Cardiac muscle cell (in vitro differentiated cells and primary cell): Measurements from ENCODE around the gene TMPRSS4. TPM values are rescaled to one million over a fixed set of nuclear protein-coding genes. Genes with fewer than 3 reads are reported as not detected.

Source experiments
- DNase-seq, 2 donors: peaks; one replicate each; pipeline versions ENCODE4 v3.0.0 to v3.0.0-alpha.2; 2010 to 2017; ENCODE audit warnings: low read depth in 1 of 2, low spot score in 1 of 2
- H3K27ac ChIP-seq: fragments of 200-600 bp; sonication (generic); 2 replicates; pipeline ENCODE4 v1.5.1; 2016
- H3K27me3 ChIP-seq: fragments of 200-600 bp; sonication (generic); 2 replicates; pipeline ENCODE4 v1.6.0; 2016; ENCODE audit warnings: control low read depth
- H3K36me3 ChIP-seq: fragments of 200-600 bp; sonication (generic); 2 replicates; pipeline ENCODE4 v1.5.1; 2016; ENCODE audit warnings: control low read depth
- H3K4me1 ChIP-seq: fragments of 200-600 bp; sonication (generic); 2 replicates; pipeline ENCODE4 v1.8.1; 2017; ENCODE audit warnings: low read depth, mild to moderate bottlenecking, mixed run types
- H3K4me3 ChIP-seq: fragments of 200-600 bp; sonication (generic); 2 replicates; pipeline ENCODE4 v1.5.1; 2016; ENCODE audit warnings: mild to moderate bottlenecking
- H3K9me3 ChIP-seq: fragments of 200-600 bp; sonication (generic); 2 replicates; pipeline ENCODE4 v1.5.1; 2017; ENCODE audit warnings: low read depth, mild to moderate bottlenecking, control low read depth
- polyA plus RNA-seq: library from polyadenylated mRNA; unstranded; fragments of >200 nt; fragmentation: Nextera tagmentation; extraction: Ambion mirVana; gene quantifications from 2 replicates; pipeline ENCODE4 v1.2.1, GENCODE V29; 2016
- total RNA-seq: library from RNA; depleted of rRNA; stranded (reverse); fragments of >200 nt; gene quantifications from 2 replicates; pipeline ENCODE4 v1.2.3, GENCODE V29; 2016
- TF ChIP-seq, protein P1 (sequence below): IDR thresholded peaks from 2 replicates; pipeline ENCODE4 v1.5.1; 2012; ENCODE audit warnings: low read depth, mild to moderate bottlenecking, low read length

Gene TMPRSS4, protein sequence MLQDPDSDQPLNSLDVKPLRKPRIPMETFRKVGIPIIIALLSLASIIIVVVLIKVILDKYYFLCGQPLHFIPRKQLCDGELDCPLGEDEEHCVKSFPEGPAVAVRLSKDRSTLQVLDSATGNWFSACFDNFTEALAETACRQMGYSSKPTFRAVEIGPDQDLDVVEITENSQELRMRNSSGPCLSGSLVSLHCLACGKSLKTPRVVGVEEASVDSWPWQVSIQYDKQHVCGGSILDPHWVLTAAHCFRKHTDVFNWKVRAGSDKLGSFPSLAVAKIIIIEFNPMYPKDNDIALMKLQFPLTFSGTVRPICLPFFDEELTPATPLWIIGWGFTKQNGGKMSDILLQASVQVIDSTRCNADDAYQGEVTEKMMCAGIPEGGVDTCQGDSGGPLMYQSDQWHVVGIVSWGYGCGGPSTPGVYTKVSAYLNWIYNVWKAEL
- total RNA-seq (not detected in 2 replicates), polyA plus RNA-seq (not detected in 2 replicates)

DNA sequence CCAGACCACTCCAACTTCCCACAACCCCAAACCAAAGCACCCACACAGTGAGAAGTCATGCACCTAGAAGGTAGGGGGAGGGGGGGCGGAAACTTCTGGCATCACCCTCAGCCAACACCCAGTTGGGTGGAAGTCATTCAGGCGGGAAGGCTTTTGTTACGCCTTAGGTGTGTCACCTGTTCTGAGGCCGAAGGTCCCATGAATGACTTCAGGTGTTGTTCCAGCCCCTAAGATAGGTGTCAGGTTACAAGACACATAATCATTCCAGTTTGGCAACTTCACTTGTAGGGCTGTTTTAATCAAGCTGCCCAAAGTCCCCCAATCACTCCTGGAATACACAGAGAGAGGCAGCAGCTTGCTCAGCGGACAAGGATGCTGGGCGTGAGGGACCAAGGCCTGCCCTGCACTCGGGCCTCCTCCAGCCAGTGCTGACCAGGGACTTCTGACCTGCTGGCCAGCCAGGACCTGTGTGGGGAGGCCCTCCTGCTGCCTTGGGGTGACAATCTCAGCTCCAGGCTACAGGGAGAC, at the start of gene TMPRSS4:
TSS of gene TMPRSS4 (plus strand) at position 325 of the 528 bp plus-strand sequence. CDS start 225 bp downstream, outside the sequence.
- no peak for DNase-seq
- no peaks in the 10 kb centered on the region for H3K36me3 ChIP-seq
- H3K4me3 ChIP-seq = no peak within 1 kb of the TSS
- TF ChIP-seq, protein P1, sequence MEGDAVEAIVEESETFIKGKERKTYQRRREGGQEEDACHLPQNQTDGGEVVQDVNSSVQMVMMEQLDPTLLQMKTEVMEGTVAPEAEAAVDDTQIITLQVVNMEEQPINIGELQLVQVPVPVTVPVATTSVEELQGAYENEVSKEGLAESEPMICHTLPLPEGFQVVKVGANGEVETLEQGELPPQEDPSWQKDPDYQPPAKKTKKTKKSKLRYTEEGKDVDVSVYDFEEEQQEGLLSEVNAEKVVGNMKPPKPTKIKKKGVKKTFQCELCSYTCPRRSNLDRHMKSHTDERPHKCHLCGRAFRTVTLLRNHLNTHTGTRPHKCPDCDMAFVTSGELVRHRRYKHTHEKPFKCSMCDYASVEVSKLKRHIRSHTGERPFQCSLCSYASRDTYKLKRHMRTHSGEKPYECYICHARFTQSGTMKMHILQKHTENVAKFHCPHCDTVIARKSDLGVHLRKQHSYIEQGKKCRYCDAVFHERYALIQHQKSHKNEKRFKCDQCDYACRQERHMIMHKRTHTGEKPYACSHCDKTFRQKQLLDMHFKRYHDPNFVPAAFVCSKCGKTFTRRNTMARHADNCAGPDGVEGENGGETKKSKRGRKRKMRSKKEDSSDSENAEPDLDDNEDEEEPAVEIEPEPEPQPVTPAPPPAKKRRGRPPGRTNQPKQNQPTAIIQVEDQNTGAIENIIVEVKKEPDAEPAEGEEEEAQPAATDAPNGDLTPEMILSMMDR = no peak
- H3K27ac ChIP-seq = no peak within 1 kb of the TSS
- no peaks in the 10 kb centered on the region for H3K9me3 ChIP-seq
- no peaks in the 10 kb centered on the region for H3K4me1 ChIP-seq
- no peaks in the 10 kb centered on the region for H3K27me3 ChIP-seq

DNA sequence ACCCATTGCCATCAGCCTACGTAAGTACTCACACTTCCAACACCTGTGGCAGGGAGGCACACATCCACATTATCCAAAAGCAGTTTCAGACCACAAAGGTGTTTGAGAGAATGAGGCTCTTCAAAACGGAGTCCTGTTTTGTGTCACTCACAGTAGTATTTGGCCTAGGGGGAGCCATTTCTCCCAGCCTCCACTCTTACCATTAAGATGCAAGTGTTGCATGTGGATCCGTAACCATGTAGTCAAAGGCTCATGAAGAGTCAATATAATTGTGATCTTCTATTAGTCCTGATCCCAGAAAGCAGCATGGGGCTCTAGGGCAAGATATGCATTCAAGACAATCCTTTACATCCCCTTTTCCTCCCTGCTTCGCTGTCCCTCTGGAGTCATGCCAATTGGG, 49.2 kb upstream of the TMPRSS4 start:
- Histone ChIP-seq H3K4me3 (no peak overlapping the region), H3K27me3 (no peaks in the 10 kb centered on the region), H3K27ac (no peak overlapping the region), H3K4me1 (no peaks in the 10 kb centered on the region), H3K36me3 (no peaks in the 10 kb centered on the region), H3K9me3 (no peaks in the 10 kb centered on the region)
- TF ChIP-seq, protein P1 = no peak
- DNase-seq = no peak

DNA sequence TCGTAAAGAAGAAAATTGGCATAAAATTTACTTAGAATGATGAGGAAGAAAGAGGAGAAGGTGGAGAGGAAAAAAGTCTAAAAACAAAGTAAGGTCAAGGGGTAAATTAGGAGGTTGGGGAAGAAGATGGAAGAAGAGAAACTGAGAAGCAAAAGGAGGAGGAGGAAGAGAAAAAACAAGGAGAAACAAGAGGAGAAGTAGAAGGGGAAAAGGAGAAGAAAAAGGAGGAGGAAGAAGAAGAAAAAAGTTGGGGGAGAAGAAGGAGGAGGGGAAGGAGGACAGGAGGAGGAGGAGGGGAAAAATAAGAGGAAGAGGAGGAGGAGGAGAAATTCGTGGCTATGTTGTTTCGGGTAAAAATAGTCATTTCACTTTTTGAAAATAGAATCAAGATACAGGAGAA, 48.3 kb upstream of the TMPRSS4 start:
- Histone ChIP-seq H3K9me3 (no peaks in the 10 kb centered on the region), H3K4me3 (no peak overlapping the region), H3K4me1 (peaks cover 5% of the 10 kb centered on the region), H3K27me3 (no peaks in the 10 kb centered on the region), H3K36me3 (no peaks in the 10 kb centered on the region), H3K27ac (no peak overlapping the region)
- DNase-seq = no peak
- TF ChIP-seq, protein P1 = no peak

DNA sequence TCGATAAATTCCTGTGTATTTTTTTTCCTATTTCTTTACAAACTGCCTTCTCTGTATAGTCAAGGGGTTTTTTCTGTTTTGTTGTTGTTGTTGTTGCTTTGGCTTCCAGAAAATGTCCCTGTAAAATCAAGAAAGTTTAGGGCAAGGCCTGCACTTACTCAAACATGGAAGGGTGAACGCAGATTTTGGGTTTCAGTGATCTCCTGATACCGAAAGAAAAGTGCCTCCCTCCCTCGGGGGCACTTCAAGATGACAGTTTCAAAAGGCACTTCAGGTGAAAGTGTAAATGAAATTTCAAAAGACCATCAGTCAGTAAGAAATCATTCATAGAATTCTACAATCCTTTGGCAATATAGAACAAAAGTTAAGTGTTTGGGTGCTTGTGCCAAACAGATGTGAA, 43.4 kb upstream of the TMPRSS4 start:
- TF ChIP-seq, protein P1 = no peak
- no peaks in the 10 kb centered on the region for H3K9me3 ChIP-seq
- peaks cover 5% of the 10 kb centered on the region for H3K4me1 ChIP-seq
- no peak overlapping the region for H3K27ac ChIP-seq
- no peak overlapping the region for H3K4me3 ChIP-seq
- no peaks in the 10 kb centered on the region for H3K27me3 ChIP-seq
- no peaks in the 10 kb centered on the region for H3K36me3 ChIP-seq
- no peak for DNase-seq

DNA sequence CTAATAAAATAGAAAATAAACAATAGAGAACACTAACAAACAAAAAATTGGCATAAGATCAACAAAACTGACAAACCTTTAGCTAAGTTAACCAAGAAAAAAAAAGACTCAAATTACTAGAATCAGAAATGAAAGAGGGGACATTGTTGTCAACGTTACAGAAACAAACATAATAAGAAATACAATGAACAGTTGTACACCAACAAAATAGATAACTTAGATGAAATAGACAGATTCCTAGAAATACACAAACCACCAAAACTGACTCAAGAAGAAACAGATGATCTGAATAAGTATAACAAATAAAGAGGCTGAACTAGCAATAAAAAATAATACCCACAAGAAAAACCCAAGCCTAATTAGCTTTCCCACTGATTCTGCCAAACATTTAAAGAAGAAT, 34.7 kb upstream of the TMPRSS4 start:
- Histone ChIP-seq H3K4me3 (no peak overlapping the region), H3K4me1 (no peaks in the 10 kb centered on the region), H3K27me3 (peaks cover 8% of the 10 kb centered on the region), H3K36me3 (no peaks in the 10 kb centered on the region), H3K9me3 (no peaks in the 10 kb centered on the region), H3K27ac (no peak overlapping the region)
- DNase-seq = no peak
- TF ChIP-seq, protein P1 = no peak
